Activated naive CD8-positive, alpha-beta T cell treated with anti-CD3 and anti-CD28 coated beads, Interleukin-2, amount 50 U/mL, for 16 hours (primary cell): ENCODE results near the gene SLC52A3.
A peak's percentile ranks its signal among the peaks of the same experiment; 100 is the strongest.
"Not testable (repeated sequence)": the region's sequence is repeated elsewhere in the genome, so short reads cannot be mapped to it uniquely, and the experiment has no call there.

Source experiments
- DNase-seq: peaks from one replicate; pipeline ENCODE4 v3.0.0-alpha.2; 2020; ENCODE audit warnings: low read depth, low spot score

Gene SLC52A3

GRCh38 chr20:728256-728944 lies 39.9 kb downstream of the SLC52A3 start:
- peak; percentile 30 for DNase-seq

- no peak for DNase-seq
Observed at GRCh38 chr20:726160-726559, 42.1 kb downstream of the SLC52A3 start.

- no peak for DNase-seq
Observed at GRCh38 chr20:725491-725890, 42.8 kb downstream of the SLC52A3 start.

- DNase-seq, result not testable (repeated sequence)
Observed at GRCh38 chr20:724797-725196, 43.5 kb downstream of the SLC52A3 start.

- no peak for DNase-seq
Observed at GRCh38 chr20:723756-724155, 44.5 kb downstream of the SLC52A3 start.

- no peak for DNase-seq
Observed at GRCh38 chr20:722822-723644, 45.3 kb downstream of the SLC52A3 start.

GRCh38 chr20:721876-722275 lies 46.4 kb downstream of the SLC52A3 start:
- no peak for DNase-seq

- DNase-seq, result no peak
Observed at GRCh38 chr20:719816-720215, 48.5 kb downstream of the SLC52A3 start.

GRCh38 chr20:719068-719467 lies 49.2 kb downstream of the SLC52A3 start:
- no peak for DNase-seq

GRCh38 chr20:717832-718231 lies 50.5 kb downstream of the SLC52A3 start:
- DNase-seq, result no peak

- DNase-seq, result no peak
Observed at GRCh38 chr20:717271-717670, 51.0 kb downstream of the SLC52A3 start.

GRCh38 chr20:714453-714852 lies 53.8 kb downstream of the SLC52A3 start:
- DNase-seq, result no peak

- DNase-seq, result no peak
Observed at GRCh38 chr20:711576-711975, 56.7 kb downstream of the SLC52A3 start.

GRCh38 chr20:710780-711450 lies 57.4 kb downstream of the SLC52A3 start:
- DNase-seq, result no peak
